ENCODE data around the gene ADPRHL1.

ADPRHL1 gene

DNA sequence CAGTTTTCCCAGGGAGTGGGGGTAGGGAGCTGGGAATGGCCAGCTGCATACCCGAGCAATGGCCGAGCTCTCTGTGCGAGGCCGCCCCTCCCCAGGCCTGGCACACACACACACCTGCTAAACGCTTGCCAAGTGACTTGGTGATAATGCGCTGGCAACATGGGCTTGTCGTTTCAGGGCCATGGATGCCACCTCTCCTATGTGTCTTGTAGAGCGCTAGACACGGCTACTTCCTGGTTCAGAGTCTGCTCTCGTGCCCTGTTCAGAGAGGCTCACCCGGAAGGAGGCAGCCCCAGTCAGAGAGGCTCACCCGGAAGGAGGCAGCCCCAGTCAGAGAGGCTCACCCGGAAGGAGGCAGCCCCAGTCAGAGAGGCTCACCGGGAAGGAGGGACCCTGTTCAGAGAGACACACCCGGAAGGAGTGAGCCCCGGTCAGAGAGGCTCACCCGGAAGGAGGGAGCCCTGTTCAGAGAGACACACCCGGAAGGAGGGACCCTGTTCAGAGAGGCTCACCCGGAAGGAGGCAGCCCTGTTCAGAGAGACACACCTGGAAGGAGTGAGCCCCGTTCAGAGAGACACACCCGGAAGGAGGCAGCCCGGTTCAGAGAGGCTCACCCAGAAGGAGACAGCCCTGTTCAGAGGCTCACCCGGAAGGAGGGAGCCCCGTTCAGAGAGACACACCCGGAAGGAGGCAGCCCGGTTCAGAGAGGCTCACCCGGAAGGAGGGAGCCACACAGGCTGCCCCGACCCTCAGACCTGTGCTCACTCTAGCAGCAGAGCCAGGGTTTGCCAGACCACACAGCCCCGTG, 4.2 kb downstream of the ADPRHL1 start:
- Histone ChIP-seq H3K9me3 (ENCODE audit: insufficient read depth, low read depth, low read length) (no peaks in the 10 kb centered on the region), H3K9ac (ENCODE audit: low read depth, low read length, poor library complexity, severe bottlenecking) (no peak overlapping the region), H3K4me2 (ENCODE audit: low read depth, low read length, poor library complexity, severe bottlenecking) (no peak overlapping the region), H3K4me3 (ENCODE audit: low read length, poor library complexity, severe bottlenecking) (no peak overlapping the region), H3K9me2 (replicated peaks; ENCODE audit: low read depth, low read length) (no peaks in the 10 kb centered on the region), H3K4me1 (ENCODE audit: insufficient read depth, low read length, poor library complexity, severe bottlenecking) (no peaks in the 10 kb centered on the region), H3F3A (ENCODE audit: low read depth) (no peaks in the 10 kb centered on the region), H3K36me3 (ENCODE audit: insufficient read depth, low read length) (no peaks in the 10 kb centered on the region), H3K79me2 (ENCODE audit: insufficient read depth, low read length) (no peaks in the 10 kb centered on the region), H3K27me3 (ENCODE audit: insufficient read depth, low read length, poor library complexity, severe bottlenecking) (no peaks in the 10 kb centered on the region), H2AFZ (ENCODE audit: low read length) (no peak overlapping the region), H4K20me1 (ENCODE audit: insufficient read depth, low read length, poor library complexity, severe bottlenecking) (no peaks in the 10 kb centered on the region)
- TF ChIP-seq, protein P1, sequence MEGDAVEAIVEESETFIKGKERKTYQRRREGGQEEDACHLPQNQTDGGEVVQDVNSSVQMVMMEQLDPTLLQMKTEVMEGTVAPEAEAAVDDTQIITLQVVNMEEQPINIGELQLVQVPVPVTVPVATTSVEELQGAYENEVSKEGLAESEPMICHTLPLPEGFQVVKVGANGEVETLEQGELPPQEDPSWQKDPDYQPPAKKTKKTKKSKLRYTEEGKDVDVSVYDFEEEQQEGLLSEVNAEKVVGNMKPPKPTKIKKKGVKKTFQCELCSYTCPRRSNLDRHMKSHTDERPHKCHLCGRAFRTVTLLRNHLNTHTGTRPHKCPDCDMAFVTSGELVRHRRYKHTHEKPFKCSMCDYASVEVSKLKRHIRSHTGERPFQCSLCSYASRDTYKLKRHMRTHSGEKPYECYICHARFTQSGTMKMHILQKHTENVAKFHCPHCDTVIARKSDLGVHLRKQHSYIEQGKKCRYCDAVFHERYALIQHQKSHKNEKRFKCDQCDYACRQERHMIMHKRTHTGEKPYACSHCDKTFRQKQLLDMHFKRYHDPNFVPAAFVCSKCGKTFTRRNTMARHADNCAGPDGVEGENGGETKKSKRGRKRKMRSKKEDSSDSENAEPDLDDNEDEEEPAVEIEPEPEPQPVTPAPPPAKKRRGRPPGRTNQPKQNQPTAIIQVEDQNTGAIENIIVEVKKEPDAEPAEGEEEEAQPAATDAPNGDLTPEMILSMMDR (conservative IDR thresholded peaks at IDR 0.05; ENCODE audit: low read length), result no peak
- TF ChIP-seq EZH2phosphoT487 (IDR thresholded peaks at IDR 0.05; ENCODE audit: borderline replicate concordance), result no peak

GRCh38 chr13:113448545-113448884, 4.8 kb downstream of the ADPRHL1 start:
- Histone ChIP-seq H3K9me2 (replicated peaks; ENCODE audit: low read depth, low read length) (no peaks in the 10 kb centered on the region), H2AFZ (ENCODE audit: low read length) (no peak overlapping the region), H3K27me3 (ENCODE audit: insufficient read depth, low read length, poor library complexity, severe bottlenecking) (no peaks in the 10 kb centered on the region), H3K79me2 (ENCODE audit: insufficient read depth, low read length) (no peaks in the 10 kb centered on the region), H3K36me3 (ENCODE audit: insufficient read depth, low read length) (no peaks in the 10 kb centered on the region), H3F3A (ENCODE audit: low read depth) (no peaks in the 10 kb centered on the region), H3K4me3 (ENCODE audit: low read length, poor library complexity, severe bottlenecking) (no peak overlapping the region), H3K4me1 (ENCODE audit: insufficient read depth, low read length, poor library complexity, severe bottlenecking) (no peaks in the 10 kb centered on the region), H3K9ac (ENCODE audit: low read depth, low read length, poor library complexity, severe bottlenecking) (no peak overlapping the region), H3K9me3 (ENCODE audit: insufficient read depth, low read depth, low read length) (no peaks in the 10 kb centered on the region), H3K4me2 (ENCODE audit: low read depth, low read length, poor library complexity, severe bottlenecking) (no peak overlapping the region), H4K20me1 (ENCODE audit: insufficient read depth, low read length, poor library complexity, severe bottlenecking) (no peaks in the 10 kb centered on the region)
- no peak for TF ChIP-seq EZH2phosphoT487 (IDR thresholded peaks at IDR 0.05; ENCODE audit: borderline replicate concordance)
- TF ChIP-seq, protein P1 (conservative IDR thresholded peaks at IDR 0.05; ENCODE audit: low read length), result no peak

- no peaks in the 10 kb centered on the region for H4K20me1 ChIP-seq (ENCODE audit: insufficient read depth, low read length, poor library complexity, severe bottlenecking)
- H3K79me2 ChIP-seq (ENCODE audit: insufficient read depth, low read length), result no peaks in the 10 kb centered on the region
- no peaks in the 10 kb centered on the region for H3K9me3 ChIP-seq (ENCODE audit: insufficient read depth, low read depth, low read length)
- no peak overlapping the region for H2AFZ ChIP-seq (ENCODE audit: low read length)
- H3K36me3 ChIP-seq (ENCODE audit: insufficient read depth, low read length), result no peaks in the 10 kb centered on the region
- no peaks in the 10 kb centered on the region for H3K27me3 ChIP-seq (ENCODE audit: insufficient read depth, low read length, poor library complexity, severe bottlenecking)
- TF ChIP-seq EZH2phosphoT487 (IDR thresholded peaks at IDR 0.05; ENCODE audit: borderline replicate concordance), result no peak
- TF ChIP-seq, protein P1 (conservative IDR thresholded peaks at IDR 0.05; ENCODE audit: low read length), result no peak
- no peaks in the 10 kb centered on the region for H3K9me2 ChIP-seq (replicated peaks; ENCODE audit: low read depth, low read length)
- no peaks in the 10 kb centered on the region for H3K4me1 ChIP-seq (ENCODE audit: insufficient read depth, low read length, poor library complexity, severe bottlenecking)
- H3F3A ChIP-seq (ENCODE audit: low read depth), result no peaks in the 10 kb centered on the region
- no peak overlapping the region for H3K9ac ChIP-seq (ENCODE audit: low read depth, low read length, poor library complexity, severe bottlenecking)
- no peak overlapping the region for H3K4me3 ChIP-seq (ENCODE audit: low read length, poor library complexity, severe bottlenecking)
- H3K4me2 ChIP-seq (ENCODE audit: low read depth, low read length, poor library complexity, severe bottlenecking), result no peak overlapping the region
Observed at GRCh38 chr13:113447596-113447995, 5.7 kb downstream of the ADPRHL1 start.

Measured in Loucy (cell line).